ENCODE measurements around the gene CD96.

DNA sequence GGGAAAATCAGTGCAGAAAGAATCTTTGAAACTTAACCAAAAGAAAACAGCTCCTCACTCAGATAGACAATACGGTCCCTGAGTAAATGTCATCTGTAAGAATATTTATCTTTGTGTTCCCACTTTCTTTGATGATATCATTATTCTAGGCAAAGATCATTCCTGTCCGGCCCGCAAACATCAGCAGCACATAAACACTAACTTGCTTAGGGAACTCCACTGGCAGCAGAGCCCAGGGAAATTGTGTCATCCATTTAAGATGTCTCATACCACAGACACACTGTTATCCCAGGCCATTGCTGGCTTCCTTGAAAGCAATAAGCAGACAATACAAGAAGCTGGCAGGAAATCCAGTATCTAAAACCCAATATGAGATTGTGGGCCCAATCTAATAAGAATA is 20.1 kb upstream of the CD96 start:
- TF ChIP-seq, protein P1, sequence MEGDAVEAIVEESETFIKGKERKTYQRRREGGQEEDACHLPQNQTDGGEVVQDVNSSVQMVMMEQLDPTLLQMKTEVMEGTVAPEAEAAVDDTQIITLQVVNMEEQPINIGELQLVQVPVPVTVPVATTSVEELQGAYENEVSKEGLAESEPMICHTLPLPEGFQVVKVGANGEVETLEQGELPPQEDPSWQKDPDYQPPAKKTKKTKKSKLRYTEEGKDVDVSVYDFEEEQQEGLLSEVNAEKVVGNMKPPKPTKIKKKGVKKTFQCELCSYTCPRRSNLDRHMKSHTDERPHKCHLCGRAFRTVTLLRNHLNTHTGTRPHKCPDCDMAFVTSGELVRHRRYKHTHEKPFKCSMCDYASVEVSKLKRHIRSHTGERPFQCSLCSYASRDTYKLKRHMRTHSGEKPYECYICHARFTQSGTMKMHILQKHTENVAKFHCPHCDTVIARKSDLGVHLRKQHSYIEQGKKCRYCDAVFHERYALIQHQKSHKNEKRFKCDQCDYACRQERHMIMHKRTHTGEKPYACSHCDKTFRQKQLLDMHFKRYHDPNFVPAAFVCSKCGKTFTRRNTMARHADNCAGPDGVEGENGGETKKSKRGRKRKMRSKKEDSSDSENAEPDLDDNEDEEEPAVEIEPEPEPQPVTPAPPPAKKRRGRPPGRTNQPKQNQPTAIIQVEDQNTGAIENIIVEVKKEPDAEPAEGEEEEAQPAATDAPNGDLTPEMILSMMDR (IDR thresholded peaks at IDR 0.05) = no peak
- no peak for TF ChIP-seq POLR2A (IDR thresholded peaks at IDR 0.05)

Measured in right lobe of liver (tissue), 4 donors.